ENCODE results near the gene TEKT5.
"Not testable (repeated sequence)": the region's sequence is repeated elsewhere in the genome, so short reads cannot be mapped to it uniquely, and the experiment has no call there.

TEKT5 gene

DNA sequence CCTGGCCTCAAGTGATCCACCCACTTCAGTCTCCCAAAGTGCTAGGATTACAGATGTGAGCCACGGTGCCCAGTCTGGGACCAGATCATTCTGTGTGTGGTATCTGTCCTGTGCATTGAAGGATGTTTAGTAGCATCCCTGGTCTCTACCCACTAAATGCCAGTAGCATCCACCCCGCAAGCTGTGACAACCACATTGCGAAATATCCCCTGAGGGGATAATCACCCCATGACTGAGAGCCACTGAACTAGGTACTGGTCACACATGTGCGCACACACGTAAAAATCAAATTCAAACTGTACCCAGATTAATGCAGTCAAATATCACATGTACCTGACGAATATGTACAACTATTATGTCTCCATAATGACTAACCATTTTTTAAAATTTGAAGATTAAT is 35.8 kb downstream of the TEKT5 start:
- DNase-seq (ENCODE audit: low read depth) = no peak

GRCh38 chr16:10657925-10658324 is 36.8 kb downstream of the TEKT5 start:
- DNase-seq (ENCODE audit: low read depth) = no peak

DNA sequence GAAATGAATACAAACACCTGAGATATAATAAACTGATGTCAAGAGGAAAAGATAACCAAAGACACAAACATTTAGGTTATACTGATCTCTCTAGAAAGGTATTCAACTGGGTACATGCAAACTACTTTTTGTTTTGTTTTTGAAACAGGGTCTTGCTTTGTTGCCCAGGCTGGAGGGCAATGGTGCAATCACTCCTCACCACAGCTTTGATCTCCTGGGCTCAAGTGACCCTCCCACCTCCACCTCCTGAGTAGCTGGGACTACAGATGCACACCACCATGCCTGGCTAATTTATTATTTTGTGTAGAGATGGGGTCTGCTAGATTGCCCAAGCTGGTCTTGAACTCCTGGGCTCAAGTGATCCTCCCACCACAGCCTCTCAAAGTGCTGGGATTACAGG is 38.1 kb downstream of the TEKT5 start:
- no peak for DNase-seq (ENCODE audit: low read depth)

- DNase-seq (ENCODE audit: low read depth) = no peak
Measured at GRCh38 chr16:10655415-10655977, 39.2 kb downstream of the TEKT5 start.

- DNase-seq (ENCODE audit: low read depth) = no peak
Measured at GRCh38 chr16:10654592-10655414, 39.9 kb downstream of the TEKT5 start.

- no peak for DNase-seq (ENCODE audit: low read depth)
Measured at GRCh38 chr16:10652730-10653590, 41.8 kb downstream of the TEKT5 start.

GRCh38 chr16:10649098-10649497 is 45.6 kb downstream of the TEKT5 start:
- DNase-seq (ENCODE audit: low read depth) = not testable (repeated sequence)

GRCh38 chr16:10647721-10648296 is 46.9 kb downstream of the TEKT5 start:
- no peak for DNase-seq (ENCODE audit: low read depth)

- no peak for DNase-seq (ENCODE audit: low read depth)
Measured at GRCh38 chr16:10647264-10647720, 47.4 kb downstream of the TEKT5 start.

GRCh38 chr16:10646581-10647263 is 48.0 kb downstream of the TEKT5 start:
- DNase-seq (ENCODE audit: low read depth) = no peak

DNA sequence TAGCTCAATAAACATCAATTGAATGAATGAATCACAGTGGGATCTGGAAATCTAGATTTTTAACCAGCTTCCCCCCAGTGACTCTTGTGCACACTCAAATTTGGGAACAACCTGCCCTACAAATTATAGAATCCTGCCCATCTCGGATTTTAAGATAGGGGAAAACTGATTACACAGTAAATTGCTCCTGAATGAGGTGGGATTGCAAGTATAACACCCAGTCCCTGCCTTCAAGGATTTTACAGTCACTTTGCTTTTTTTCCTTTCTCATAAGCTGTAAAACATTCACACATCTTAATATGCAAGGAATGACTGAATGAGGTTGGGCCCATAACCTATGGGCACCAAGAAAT is 48.5 kb downstream of the TEKT5 start:
- DNase-seq (ENCODE audit: low read depth) = no peak

DNA sequence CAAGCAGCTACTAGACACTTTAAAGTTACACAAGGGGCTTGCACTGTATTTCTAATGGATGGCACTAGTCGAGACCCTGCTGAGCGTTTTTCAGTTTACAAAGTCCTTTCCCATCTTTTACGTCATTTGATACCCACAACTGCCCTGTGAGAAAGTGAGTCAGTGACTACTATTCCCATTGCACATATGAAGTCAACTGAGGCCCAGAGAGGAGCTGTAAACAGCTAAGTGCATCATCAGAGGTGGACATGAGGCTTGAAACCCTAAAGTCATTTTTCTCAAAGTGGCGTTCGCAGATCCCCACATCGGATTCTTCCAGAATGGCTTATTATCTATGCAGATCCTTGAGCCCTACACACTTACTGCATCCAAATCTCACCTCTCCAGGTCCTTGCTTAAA is 50.6 kb downstream of the TEKT5 start:
- no peak for DNase-seq (ENCODE audit: low read depth)

DNA sequence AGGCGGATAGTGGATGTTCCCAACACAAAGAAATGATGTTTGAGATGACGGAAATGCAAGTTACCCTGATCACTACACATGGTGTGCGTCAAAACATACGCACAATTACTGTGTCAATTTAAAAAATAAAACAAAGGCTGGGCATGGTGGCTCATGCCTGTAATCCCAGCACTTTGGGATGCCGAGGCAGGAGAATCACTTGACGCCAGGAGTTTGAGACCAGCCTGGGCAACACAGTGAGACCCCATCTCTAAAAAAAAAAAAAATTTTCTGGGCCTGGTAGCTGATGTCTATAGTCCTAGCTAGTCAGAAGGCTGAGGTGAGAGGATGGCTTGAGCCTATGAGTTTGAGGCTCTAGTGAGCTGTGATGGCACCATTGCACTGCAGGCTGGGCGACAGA is 51.8 kb downstream of the TEKT5 start:
- DNase-seq (ENCODE audit: low read depth) = no peak

DNA sequence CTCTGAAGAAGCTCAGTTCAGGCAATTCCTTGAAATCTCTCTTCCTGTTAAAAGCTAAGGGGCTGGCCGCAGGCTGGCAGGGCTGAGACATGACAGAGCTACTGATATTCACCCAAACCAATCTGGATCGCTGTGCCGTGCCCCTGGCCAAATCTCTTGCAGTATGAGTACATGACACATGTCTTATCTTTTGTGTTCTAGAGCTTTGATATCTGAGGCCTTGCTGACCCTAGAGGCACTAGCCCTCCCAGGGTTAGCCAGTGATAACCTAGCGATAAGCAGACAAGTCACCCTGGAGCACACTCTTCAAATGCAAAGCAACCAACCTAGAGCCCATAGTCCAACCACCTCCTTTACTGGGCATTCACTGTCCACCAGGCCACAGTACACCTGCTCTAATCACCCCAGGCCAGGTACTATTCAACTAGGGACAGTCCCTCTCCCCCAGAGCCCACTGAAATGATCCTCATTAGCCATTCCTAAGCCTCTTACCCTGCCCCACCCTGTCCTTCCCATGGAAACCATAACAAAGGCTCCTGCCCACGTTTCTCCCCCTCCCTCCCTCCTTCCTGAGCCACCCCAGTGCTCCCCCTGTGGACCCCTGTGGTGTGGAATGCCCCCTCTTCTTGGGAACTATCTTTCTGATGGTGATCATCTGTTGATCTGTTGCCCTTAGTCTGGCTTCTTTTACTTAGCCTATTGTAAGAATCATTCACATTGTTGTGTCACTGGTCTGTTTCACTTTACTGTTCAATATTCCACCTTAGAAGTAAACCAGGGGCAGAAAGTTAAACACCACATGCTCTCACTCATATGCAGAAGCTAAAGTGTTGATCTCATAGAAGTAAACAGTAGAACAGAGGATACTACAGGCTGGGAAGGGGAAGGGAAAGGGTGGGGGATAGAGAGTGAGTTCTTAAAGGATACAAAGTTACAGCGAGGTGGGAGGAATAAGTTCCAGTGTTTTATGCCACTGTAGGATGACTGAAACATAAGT is 52.5 kb downstream of the TEKT5 start:
- no peak for DNase-seq (ENCODE audit: low read depth)

DNA sequence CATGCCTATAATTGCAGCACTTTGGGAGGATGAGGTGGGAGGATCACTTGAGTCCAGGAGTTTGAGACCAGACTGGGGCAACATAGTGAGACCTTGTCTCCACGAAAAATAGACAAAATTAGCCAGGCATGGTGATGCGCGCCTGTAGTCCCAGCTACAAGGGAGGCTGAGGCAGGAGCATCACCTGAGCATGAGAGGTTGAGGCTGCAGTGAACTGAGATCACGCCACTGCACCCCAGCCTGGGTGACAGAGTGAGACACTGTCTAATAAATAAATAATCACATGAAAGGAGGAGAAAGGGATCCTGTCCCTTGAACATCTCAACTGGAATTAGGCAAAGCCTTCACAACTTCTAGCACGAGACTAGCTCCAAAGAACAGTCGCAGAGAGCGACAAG is 53.2 kb downstream of the TEKT5 start:
- DNase-seq (ENCODE audit: low read depth) = no peak

DNA sequence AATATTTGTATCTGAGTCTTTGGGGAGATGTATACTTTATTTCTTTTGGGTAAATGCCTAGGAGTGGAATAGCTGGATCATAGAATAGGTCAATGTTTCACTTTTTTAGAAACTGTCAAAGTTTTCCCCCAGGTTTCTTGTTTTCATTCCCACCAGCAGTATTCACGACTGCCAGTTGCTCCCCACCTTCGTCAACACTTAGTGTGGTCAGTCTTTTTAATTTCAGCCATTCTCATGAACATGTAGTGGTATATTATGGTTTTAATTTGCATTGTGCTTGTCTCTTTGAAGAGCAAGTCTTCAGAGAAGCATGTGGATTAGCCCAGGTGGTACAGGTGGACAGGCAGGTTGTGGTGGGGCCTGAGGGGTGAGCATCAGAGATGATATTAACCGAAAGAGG is 53.8 kb downstream of the TEKT5 start:
- no peak for DNase-seq (ENCODE audit: low read depth)

DNA sequence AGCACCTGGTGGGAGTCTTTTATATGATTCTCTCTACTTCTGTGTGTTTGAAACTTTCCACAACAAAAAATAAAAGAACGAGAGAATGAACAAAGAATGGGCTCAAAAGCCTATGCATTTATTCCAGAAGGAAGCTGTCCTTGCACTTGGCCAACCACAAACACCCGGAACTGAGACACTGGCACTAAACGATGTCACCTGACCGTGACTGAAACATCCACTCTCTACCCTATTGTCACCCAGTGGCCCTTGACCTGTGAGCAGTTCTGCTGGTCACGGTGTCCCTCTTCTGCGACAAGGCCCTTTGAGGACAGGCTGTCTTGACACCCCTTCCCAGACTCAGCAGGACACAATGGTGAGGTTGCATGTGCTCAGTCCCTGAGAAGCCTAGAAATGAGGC is 56.6 kb downstream of the TEKT5 start:
- DNase-seq (ENCODE audit: low read depth) = no peak

GRCh38 chr16:10637337-10638037 is 57.2 kb downstream of the TEKT5 start:
- no peak for DNase-seq (ENCODE audit: low read depth)

- DNase-seq (ENCODE audit: low read depth) = no peak
Measured at GRCh38 chr16:10635365-10636021, 59.2 kb downstream of the TEKT5 start.

DNA sequence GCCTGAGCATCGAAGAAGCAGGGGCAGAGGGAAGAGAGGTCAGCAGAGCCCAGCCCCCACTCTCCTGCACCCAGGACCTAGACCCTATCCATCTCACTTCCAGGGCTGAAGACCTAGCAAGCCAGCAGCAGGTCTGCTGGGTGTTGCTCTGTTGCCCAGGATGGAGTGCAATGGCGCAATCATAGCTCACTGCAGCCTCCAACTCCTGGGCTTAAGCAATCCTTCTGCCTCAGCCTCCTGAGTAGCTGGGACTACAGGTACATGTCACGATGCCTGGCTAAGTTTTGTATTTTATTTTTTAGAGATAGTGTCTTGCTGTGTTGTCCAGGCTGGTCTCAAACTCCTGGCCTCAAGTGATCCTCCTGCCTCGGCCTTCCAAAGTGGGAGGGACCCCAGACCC is 61.3 kb downstream of the TEKT5 start:
- not testable (repeated sequence) for DNase-seq (ENCODE audit: low read depth)
